ENCODE measurements around the gene CDH13. TPM values are rescaled to one million over a fixed set of nuclear protein-coding genes. Genes with fewer than 3 reads are reported as not detected.

Gene CDH13
- total RNA-seq, 2 donors from 2014 or later, result 2.9 TPM; not detected in 1

DNA sequence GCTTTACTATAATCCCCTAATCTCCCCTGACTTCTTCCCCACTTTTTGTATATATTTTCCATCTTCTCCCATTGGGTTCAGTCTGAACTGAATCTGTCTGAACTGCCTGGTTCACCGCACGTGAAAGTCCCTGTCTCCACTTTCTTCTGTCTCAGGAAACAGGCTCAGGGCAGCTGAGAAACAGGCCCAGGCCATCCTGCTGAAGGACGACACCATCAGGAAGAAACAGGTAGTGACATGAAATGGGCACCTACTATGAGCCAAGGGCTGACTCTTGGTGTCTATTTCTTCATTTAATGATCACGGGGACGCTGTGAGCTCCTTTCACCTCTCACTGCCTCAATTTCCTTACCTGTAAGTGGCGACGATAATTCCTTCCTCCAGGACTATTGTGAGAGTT lies 1090.5 kb downstream of the CDH13 start:
- intact Hi-C loops (cut with DNase I), result no loop called here
- DNase-seq (no peak), ATAC-seq (no peak)
- no peak overlapping the region for H3K4me3 ChIP-seq
- no peak overlapping the region for H3K27ac ChIP-seq
- 66 to 77% methylated on average over 7 of the region's 7 CpGs for WGBS, 2 donors
- H3K4me1 ChIP-seq, result no peaks in the 10 kb centered on the region
- TF ChIP-seq, protein P1, sequence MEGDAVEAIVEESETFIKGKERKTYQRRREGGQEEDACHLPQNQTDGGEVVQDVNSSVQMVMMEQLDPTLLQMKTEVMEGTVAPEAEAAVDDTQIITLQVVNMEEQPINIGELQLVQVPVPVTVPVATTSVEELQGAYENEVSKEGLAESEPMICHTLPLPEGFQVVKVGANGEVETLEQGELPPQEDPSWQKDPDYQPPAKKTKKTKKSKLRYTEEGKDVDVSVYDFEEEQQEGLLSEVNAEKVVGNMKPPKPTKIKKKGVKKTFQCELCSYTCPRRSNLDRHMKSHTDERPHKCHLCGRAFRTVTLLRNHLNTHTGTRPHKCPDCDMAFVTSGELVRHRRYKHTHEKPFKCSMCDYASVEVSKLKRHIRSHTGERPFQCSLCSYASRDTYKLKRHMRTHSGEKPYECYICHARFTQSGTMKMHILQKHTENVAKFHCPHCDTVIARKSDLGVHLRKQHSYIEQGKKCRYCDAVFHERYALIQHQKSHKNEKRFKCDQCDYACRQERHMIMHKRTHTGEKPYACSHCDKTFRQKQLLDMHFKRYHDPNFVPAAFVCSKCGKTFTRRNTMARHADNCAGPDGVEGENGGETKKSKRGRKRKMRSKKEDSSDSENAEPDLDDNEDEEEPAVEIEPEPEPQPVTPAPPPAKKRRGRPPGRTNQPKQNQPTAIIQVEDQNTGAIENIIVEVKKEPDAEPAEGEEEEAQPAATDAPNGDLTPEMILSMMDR (IDR thresholded peaks at IDR 0.05), result no peak
- no peak for TF ChIP-seq POLR2A (IDR thresholded peaks at IDR 0.05)
- H3K36me3 ChIP-seq (replicated peaks in 1 of 2; ENCODE audit: insufficient read depth in 1 of 2, low read depth in 2 of 2), result no peaks in the 10 kb centered on the region
- H3K27me3 ChIP-seq, result no peaks in the 10 kb centered on the region
- H3K9me3 ChIP-seq, result no peaks in the 10 kb centered on the region

DNA sequence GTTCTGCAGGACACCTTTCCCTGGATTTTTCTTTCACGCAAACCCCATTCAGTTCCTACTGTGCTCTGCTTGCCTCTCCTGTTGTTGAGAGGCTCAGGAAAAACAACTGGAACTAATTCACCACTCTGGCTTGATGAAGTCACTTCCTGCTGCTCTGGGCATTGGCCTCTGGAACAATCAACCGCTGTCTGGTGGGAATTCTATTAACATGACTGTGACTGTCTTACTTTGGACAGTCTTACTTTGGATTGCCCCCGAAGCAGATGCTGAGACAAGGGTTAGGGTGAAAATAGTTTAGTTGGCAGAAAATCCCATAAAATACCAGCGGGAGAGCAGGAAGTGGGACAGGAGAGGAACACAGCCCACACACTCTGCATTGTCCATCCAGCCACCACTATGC lies 1091.0 kb downstream of the CDH13 start:
- no peak for TF ChIP-seq POLR2A (IDR thresholded peaks at IDR 0.05)
- TF ChIP-seq, protein P1 (IDR thresholded peaks at IDR 0.05), result no peak
- ATAC-seq (no peak), DNase-seq (no peak)
- Histone ChIP-seq H3K36me3 (replicated peaks in 1 of 2; ENCODE audit: insufficient read depth in 1 of 2, low read depth in 2 of 2) (no peaks in the 10 kb centered on the region), H3K27ac (no peak overlapping the region), H3K9me3 (no peaks in the 10 kb centered on the region), H3K4me3 (no peak overlapping the region), H3K27me3 (no peaks in the 10 kb centered on the region), H3K4me1 (no peaks in the 10 kb centered on the region)
- 65 to 66% methylated on average over 4 of the region's 4 CpGs for WGBS, 2 donors
- intact Hi-C loops (cut with DNase I), result no loop called here

DNA sequence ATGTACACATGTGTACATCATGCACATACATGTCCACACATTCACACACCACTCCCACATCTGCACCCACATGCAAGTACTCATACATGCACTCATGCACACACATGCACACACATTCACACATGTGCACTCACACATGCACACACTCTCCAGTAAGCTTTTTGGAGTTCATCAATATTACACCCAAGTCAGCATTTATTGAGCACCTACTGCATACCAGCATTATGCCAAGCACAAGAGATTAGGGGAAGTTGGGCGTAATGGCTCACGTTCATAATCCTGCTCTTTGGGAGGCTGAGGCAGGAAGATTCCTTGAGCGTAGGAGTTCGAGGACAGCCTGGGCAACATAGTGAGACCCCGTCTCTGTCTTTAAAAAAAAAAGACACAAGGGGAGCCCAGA lies 1093.4 kb downstream of the CDH13 start:
- Histone ChIP-seq H3K4me3 (no peak overlapping the region), H3K27me3 (no peaks in the 10 kb centered on the region), H3K36me3 (replicated peaks in 1 of 2; ENCODE audit: insufficient read depth in 1 of 2, low read depth in 2 of 2) (no peaks in the 10 kb centered on the region), H3K27ac (no peak overlapping the region), H3K4me1 (no peaks in the 10 kb centered on the region), H3K9me3 (no peaks in the 10 kb centered on the region)
- no peak for TF ChIP-seq POLR2A (IDR thresholded peaks at IDR 0.05)
- TF ChIP-seq, protein P1 (IDR thresholded peaks at IDR 0.05), result no peak
- ATAC-seq (no peak), DNase-seq (no peak)
- intact Hi-C loops (cut with DNase I), result no loop called here
- WGBS, 2 donors, result 72 to 82% methylated on average over 5 of the region's 5 CpGs

DNA sequence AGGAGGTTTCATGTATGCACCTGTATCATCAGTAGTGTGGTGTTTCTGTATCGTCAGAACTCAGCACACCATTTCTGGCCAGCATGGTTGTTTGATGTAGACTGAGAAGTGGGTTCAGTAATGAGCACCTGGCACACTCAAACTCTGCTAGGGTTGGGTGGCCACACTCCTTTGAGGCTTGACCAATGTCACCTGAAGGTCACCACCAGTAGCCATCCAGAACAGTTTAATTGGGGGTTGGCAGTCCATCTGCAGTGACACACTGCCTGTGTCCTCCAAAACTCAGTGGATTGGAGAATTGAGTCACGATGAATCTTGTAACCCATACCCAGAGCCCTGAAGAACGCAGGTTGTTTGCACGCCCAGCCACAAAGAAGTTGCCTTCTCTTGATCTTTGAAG lies 1094.2 kb downstream of the CDH13 start:
- Histone ChIP-seq H3K9me3 (no peaks in the 10 kb centered on the region), H3K36me3 (replicated peaks in 1 of 2; ENCODE audit: insufficient read depth in 1 of 2, low read depth in 2 of 2) (no peaks in the 10 kb centered on the region), H3K4me1 (no peaks in the 10 kb centered on the region), H3K27ac (no peak overlapping the region), H3K27me3 (no peaks in the 10 kb centered on the region), H3K4me3 (no peak overlapping the region)
- ATAC-seq, result no peak
- no peak for TF ChIP-seq POLR2A (IDR thresholded peaks at IDR 0.05)
- TF ChIP-seq, protein P1 (IDR thresholded peaks at IDR 0.05), result no peak
- no peak for DNase-seq
- 53 to 60% methylated on average over 4 of the region's 4 CpGs for WGBS, 2 donors
- intact Hi-C loops (cut with DNase I), result no loop called here

DNA sequence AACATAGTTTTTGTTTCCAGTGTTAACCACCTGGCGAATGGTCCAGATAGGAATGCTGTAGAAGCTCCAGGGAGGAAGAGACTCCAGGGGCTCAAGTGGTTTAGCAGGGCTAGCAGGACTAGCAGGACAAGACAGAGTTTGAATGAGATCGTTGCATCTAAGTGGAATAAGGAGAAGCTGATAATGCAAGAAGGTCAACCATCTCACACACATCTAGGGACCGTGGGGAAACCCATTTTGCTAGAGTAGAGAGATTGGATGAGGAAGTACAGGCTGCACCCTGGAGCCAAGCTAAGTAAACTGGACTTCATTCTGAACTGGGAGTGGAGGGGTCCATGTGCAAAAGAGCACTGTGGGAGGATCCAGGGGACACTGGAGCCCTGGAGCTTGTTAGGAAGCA lies 1094.9 kb downstream of the CDH13 start:
- H3K4me3 ChIP-seq, result no peak overlapping the region
- TF ChIP-seq POLR2A (IDR thresholded peaks at IDR 0.05), result no peak
- TF ChIP-seq, protein P1 (IDR thresholded peaks at IDR 0.05), result no peak
- intact Hi-C loops (cut with DNase I), result no loop called here
- WGBS, 2 donors, result 48 to 64% methylated on average over 3 of the region's 3 CpGs
- H3K36me3 ChIP-seq (replicated peaks in 1 of 2; ENCODE audit: insufficient read depth in 1 of 2, low read depth in 2 of 2), result no peaks in the 10 kb centered on the region
- DNase-seq (no peak), ATAC-seq (no peak)
- H3K4me1 ChIP-seq, result no peaks in the 10 kb centered on the region
- no peak overlapping the region for H3K27ac ChIP-seq
- no peaks in the 10 kb centered on the region for H3K27me3 ChIP-seq
- no peaks in the 10 kb centered on the region for H3K9me3 ChIP-seq

Data from body of pancreas (tissue), 4 donors.